ENCODE measurements around the gene MRPL16. TPM values are rescaled to one million over a fixed set of nuclear protein-coding genes. Genes with fewer than 3 reads are reported as not detected.

The MRPL16 gene
- total RNA-seq, 1 donor from 2014 or later: 25.1 TPM

DNA sequence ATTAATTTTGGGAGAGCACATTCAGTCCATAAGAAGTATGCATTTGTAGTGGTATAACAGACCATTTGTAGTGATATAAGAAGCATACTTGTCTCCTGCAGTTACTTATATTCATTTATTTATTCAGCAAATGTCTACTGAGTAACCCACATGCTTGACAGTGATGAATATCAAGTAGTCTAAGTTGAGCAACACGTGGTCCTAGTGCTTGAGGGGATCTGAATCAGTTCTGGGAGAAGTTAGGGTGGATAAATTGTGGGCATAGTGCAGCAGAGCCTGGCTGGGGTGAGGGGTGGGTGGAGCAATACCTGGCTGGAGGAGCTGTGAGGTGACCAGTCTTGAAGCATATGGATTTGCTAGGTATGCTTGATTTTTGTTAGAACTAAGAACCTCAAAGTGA lies 31.1 kb downstream of the MRPL16 start:
- DNase-seq (ENCODE audit: low spot score): no peak
- ATAC-seq: no peak
- intact Hi-C loops (cut with DNase I): no loop called here

DNA sequence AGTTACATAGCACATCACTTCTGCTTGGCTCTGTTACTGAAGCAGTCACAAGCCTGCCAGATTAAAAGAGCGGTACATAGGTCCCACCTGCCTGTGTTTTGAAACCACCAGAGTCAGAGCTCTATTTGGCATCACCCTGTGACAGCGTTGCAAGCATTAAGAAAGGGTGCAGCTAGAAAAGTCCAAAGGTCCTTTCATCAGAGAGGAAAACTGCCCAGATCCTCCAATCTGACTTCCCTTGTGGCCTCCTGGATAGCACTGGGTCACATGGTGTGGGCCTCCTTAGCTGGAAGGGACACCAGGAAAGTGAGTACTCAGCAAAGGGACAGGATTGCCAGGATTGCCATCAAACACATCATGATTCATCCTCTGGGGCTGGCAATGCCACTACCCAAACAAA lies 32.5 kb downstream of the MRPL16 start:
- intact Hi-C loops (cut with DNase I): no loop called here
- ATAC-seq (no peak), DNase-seq (ENCODE audit: low spot score) (no peak)

DNA sequence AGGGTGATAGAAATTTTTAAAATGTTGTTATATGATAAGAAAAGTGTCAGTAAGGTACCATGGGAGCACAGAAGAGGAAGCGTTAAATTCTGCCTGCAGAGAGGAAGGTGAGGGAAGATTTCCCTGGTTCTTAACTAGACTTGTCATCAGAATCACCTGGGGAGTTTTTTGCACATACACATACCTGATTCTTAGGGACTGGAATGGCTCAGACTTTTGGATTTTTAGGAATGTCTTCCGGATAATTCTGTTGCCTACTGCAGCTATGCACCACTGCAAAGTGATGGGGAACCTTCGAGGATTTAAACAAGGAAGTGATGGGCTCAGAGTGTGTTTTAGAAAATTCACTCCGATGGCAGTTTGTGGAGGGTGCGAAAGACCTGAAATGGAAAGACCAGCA lies 33.5 kb downstream of the MRPL16 start:
- intact Hi-C loops (cut with DNase I): no loop called here
- ATAC-seq (no peak), DNase-seq (ENCODE audit: low spot score) (no peak)

DNA sequence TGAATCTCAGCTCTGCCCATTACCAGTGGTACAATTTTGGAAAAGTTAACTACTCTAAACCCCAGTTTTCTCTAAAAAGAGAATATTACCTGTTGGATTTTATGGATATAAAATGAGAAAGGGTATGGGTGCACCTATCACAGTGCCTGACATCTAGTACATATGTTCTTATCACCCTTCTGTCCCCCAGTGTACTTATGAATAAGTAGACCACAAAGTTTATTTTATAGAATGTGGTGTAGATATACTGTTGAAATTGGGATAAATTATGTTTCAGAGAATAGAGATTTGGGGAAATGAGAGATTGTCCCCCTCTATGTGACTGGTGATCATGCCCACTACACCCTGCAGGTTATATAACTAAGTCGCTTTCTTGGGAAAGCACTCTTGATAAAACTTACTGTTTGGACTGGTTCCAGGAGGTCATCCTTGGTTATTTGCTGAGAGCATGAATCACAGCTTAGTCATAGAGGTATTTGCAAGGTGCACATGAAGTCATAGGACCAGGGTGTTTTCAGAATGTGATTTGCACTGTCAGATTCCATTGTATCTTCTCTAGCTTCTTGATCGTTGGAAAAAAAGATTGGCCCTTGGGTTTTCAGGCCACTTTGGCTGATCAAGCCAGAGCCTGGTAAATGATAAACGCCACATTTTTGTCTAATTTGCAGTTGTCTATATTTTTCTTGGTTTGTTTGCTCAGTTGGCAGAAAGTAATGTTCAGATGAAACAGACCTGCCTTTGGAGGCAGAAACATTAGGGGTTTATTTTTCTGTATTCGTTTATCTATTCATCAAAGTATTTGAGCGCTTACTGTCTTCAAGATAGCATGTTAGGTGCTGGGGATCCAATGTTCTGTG lies 34.1 kb downstream of the MRPL16 start:
- ATAC-seq (no peak), DNase-seq (ENCODE audit: low spot score) (no peak)
- intact Hi-C loops (cut with DNase I): no loop called here

- DNase-seq (ENCODE audit: low spot score) (no peak), ATAC-seq (no peak)
- intact Hi-C loops (cut with DNase I): no loop called here
Measured at GRCh38 chr11:59773083-59773440, 37.5 kb downstream of the MRPL16 start.

DNA sequence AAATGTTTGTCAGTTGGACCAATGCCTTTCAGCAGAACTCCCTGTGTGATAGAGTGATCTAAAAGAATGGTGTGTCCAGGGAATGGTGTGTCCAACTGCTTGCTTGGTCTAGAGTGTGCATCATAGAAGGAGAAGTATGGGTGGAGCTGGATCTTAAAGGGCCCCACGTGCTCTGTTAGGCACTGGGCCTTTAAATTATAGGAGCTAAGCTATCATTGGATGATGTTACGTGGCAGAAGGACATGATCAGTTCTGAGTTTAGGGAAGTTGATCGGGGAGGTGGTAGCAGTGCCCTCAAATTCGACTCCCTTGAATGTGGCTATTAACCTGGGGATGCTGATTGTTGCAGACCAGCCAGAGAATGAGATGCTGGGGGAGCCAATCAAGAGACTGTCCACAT lies 39.0 kb downstream of the MRPL16 start:
- ATAC-seq: no peak
- no peak for DNase-seq (ENCODE audit: low spot score)
- intact Hi-C loops (cut with DNase I): no loop called here

- intact Hi-C loops (cut with DNase I): no loop called here
- no peak for ATAC-seq
- DNase-seq (ENCODE audit: low spot score): no peak
Measured at GRCh38 chr11:59770869-59771268, 39.7 kb downstream of the MRPL16 start.

- ATAC-seq (no peak), DNase-seq (ENCODE audit: low spot score) (no peak)
- intact Hi-C loops (cut with DNase I): no loop called here
Measured at GRCh38 chr11:59770319-59770718, 40.3 kb downstream of the MRPL16 start.

- DNase-seq (ENCODE audit: low spot score) (no peak), ATAC-seq (no peak)
- intact Hi-C loops (cut with DNase I): no loop called here
Measured at GRCh38 chr11:59769828-59770227, 40.8 kb downstream of the MRPL16 start.

DNA sequence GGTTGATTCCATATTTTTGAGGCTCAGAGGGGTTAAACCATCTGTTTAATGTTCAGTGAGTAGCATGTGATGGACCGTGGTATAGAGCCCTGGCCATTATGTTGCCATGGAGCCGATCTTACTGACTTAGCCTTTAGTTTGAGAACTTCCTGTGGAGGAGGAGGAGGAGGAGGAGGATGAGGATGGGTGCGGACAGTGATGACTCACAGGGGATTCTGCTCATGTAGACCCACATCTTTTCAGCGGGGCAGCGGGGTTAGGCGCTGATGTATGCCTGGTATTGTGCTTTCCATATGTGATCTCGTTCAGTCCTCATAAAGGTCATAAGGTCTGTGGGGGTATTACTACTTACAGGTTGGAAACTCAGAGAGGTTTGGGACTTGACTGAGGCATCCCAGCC lies 41.5 kb downstream of the MRPL16 start:
- ATAC-seq: no peak

GRCh38 chr11:59767225-59767611 lies 43.4 kb downstream of the MRPL16 start:
- no peak for DNase-seq (ENCODE audit: low spot score)
- intact Hi-C loops (cut with DNase I): no loop called here
- ATAC-seq: peak; percentile 34

More for the DNA sequence above, 41.5 kb downstream of the MRPL16 start:
- intact Hi-C loops (cut with DNase I): no loop called here
- no peak for DNase-seq (ENCODE audit: low spot score)

GRCh38 chr11:59766542-59767224 lies 43.9 kb downstream of the MRPL16 start:
- no peak for ATAC-seq
- intact Hi-C loops (cut with DNase I): no loop called here
- DNase-seq (ENCODE audit: low spot score): no peak

DNA sequence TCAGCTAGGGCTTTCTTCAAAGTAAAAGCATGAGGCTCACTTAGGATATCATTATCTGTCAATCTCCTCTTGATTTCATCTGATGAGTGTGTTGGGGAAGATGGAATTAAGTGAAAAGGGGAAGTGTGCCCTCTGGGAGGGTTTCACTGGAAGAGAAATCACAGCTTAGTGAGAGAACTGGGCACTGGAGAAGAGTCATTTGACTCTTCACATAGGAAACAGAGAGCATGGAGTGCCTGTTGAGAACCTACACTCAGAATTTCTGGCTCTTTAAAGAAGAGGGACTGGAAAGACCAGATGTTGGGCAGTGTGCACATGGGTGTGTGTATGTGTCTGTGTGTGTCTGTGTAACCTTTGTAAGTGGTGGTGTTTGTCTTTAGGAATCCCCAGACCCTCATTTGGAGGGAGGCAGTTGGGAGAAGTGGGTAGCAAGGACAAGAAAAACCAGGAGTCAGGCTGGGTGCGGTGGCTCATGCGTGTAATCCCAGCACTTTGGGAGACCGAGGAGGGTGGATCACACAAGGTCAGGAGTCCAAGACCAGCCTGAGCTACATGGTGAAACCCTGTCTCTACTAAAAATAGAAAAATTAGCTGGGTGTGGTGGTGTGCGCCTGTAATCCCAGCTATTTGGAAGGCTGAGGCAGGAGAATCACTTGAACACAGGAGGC lies 45.4 kb downstream of the MRPL16 start:
- ATAC-seq (no peak), DNase-seq (ENCODE audit: low spot score) (no peak)
- intact Hi-C loops (cut with DNase I): no loop called here

DNA sequence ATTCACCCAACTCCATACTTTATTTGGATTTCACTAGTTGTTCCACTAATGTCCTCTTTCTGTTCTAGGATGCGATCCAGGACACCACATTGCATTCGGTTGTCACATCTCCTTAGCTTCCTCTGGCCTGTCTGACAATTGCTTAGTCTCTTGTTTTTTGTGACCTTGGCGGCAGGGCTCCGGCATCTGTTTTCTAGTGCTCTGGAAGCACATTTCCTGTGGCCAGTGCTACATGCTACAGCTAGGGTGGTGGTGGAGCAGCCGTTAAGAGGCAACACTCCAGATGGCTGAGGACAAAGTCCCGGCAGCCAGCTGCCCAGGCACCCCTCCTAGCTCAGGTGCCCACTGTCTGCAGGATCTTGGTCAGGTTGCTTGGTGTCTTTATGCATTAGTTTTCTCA lies 48.6 kb downstream of the MRPL16 start:
- ATAC-seq: no peak
- intact Hi-C loops (cut with DNase I): no loop called here
- no peak for DNase-seq (ENCODE audit: low spot score)

GRCh38 chr11:59760771-59761170 lies 49.8 kb downstream of the MRPL16 start:
- intact Hi-C loops (cut with DNase I): no loop called here
- ATAC-seq (no peak), DNase-seq (ENCODE audit: low spot score) (no peak)

- intact Hi-C loops (cut with DNase I): loop anchor here (5.0 kb wide), 1 partner anchor 52 kb away; the partner anchor contains the start of gene MRPL16
- DNase-seq (ENCODE audit: low spot score) (no peak), ATAC-seq (no peak)
Measured at GRCh38 chr11:59759900-59760299, 50.7 kb downstream of the MRPL16 start.

- no peak for DNase-seq (ENCODE audit: low spot score)
- no peak for ATAC-seq
- intact Hi-C loops (cut with DNase I): loop anchor here (5.0 kb wide), 1 partner anchor 54 kb away; the partner anchor contains the start of gene MRPL16
Measured at GRCh38 chr11:59758401-59759037, 52.1 kb downstream of the MRPL16 start.

DNA sequence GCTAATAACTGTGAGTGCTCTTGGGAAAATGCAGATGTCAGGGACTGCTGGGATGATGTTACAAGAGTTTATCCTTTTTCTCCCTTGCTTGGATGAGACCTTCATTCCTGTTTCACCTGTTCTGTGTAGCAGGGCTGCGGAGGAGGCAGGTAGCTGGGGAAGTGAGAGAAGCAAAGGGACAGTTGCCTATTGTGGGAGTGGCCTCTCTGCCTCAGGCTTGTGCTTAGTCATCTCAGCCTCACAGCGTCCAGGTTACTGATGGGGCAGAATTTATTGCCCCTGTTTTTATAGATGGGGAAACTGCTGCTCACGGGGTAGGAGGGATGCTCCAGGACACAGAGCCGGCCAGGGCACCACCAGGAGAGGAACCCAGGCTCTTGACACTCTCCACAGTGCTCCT lies 53.7 kb downstream of the MRPL16 start:
- intact Hi-C loops (cut with DNase I): loop anchor here (5.0 kb wide), 1 partner anchor 55 kb away; the partner anchor contains the start of gene MRPL16

DNA sequence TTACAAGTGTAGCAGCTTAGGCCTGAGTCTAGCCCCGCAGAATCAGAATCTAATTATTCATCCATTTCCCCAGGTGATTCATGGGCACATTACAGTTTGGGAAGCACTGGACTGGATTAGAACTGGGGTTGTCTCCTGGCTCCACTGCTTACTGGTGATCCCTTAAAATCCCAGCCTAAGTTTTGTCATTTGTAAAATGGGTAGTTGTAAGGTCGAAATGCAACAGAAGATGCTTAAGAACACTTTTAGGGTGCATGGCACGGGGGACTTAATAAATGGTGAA lies 54.1 kb downstream of the MRPL16 start:
- DNase-seq (ENCODE audit: low spot score) (no peak), ATAC-seq (no peak)
- intact Hi-C loops (cut with DNase I): loop anchor here (5.0 kb wide), 1 partner anchor 56 kb away; the partner anchor contains the start of gene MRPL16

More for the DNA sequence above, 53.7 kb downstream of the MRPL16 start:
- ATAC-seq: no peak
- no peak for DNase-seq (ENCODE audit: low spot score)
